CD14-positive monocyte (primary cell): Measurements from ENCODE around the gene ADAMTS3. TPM values are rescaled to one million over a fixed set of nuclear protein-coding genes. Genes with fewer than 3 reads are reported as not detected.

ENCODE experiments used
- DNase-seq, 3 donors: peaks; one replicate each; pipeline ENCODE4 v3.0.0-alpha.2; 2011 to 2022
- H2AFZ ChIP-seq: 2 replicates; pipeline ENCODE4 v1.6.0; 2012; ENCODE audit warnings: mild to moderate bottlenecking, low read depth, low read length, inconsistent platforms; ENCODE audit not compliant: insufficient read depth, poor library complexity, severe bottlenecking
- H3K27ac ChIP-seq, 2 donors: 1 replicate in 1 of 2; 2 replicates in 1 of 2; pipeline ENCODE4 v1.5.1; 2012 to 2013; ENCODE audit warnings: low read length in 2 of 2, control low read depth in 1 of 2, inconsistent platforms in 1 of 2, low read depth in 1 of 2, mild to moderate bottlenecking in 1 of 2
- H3K27me3 ChIP-seq, 2 donors: one replicate each; pipeline versions ENCODE4 v1.6.0 to v1.6.1; 2011 to 2013; ENCODE audit warnings: low read length in 2 of 2; ENCODE audit not compliant: control insufficient read depth in 2 of 2, insufficient read depth in 2 of 2
- H3K36me3 ChIP-seq, 2 donors: replicated peaks in 1 of 2; 1 replicate in 1 of 2; 2 replicates in 1 of 2; pipeline versions ENCODE4 v1.5.1 to v1.6.1; 2012 to 2013; ENCODE audit warnings: low read length in 2 of 2, control low read depth in 1 of 2, inconsistent platforms in 1 of 2, mild to moderate bottlenecking in 1 of 2; ENCODE audit not compliant: insufficient read depth in 2 of 2, control insufficient read depth in 1 of 2
- H3K4me1 ChIP-seq, 2 donors: 1 replicate in 1 of 2; 2 replicates in 1 of 2; pipeline versions ENCODE4 v1.5.1 to v1.6.1; 2012 to 2013; ENCODE audit warnings: low read length in 2 of 2, control low read depth in 1 of 2, inconsistent platforms in 1 of 2, mild to moderate bottlenecking in 1 of 2, moderate library complexity in 1 of 2; ENCODE audit not compliant: insufficient read depth in 2 of 2, control insufficient read depth in 1 of 2
- H3K4me2 ChIP-seq: replicated peaks from 2 replicates; pipeline ENCODE3; 2012; ENCODE audit warnings: low read length, moderate library complexity, mild to moderate bottlenecking; ENCODE audit not compliant: poor library complexity, severe bottlenecking; ENCODE audit errors: extremely low read depth
- H3K4me3 ChIP-seq, 3 experiments: fragments of 200-600 bp in 1 of 3; sonication (generic) in 1 of 3; replicated peaks in 1 of 3; 1 replicate in 2 of 3; 2 replicates in 1 of 3; pipeline ENCODE4 v1.5.1; 2011 to 2013; ENCODE audit warnings: low read length in 3 of 3, mild to moderate bottlenecking in 3 of 3, control low read depth in 2 of 3, low read depth in 2 of 3, inconsistent platforms in 1 of 3, moderate library complexity in 1 of 3
- H3K79me2 ChIP-seq: 2 replicates; pipeline ENCODE4 v1.6.0; 2012; ENCODE audit warnings: mild to moderate bottlenecking, control low read depth, inconsistent platforms, low read length, moderate library complexity; ENCODE audit not compliant: insufficient read depth
- H3K9ac ChIP-seq: 2 replicates; pipeline ENCODE4 v1.6.0; 2017; ENCODE audit warnings: low read length, mild to moderate bottlenecking; ENCODE audit not compliant: insufficient read depth, poor library complexity, severe bottlenecking
- H3K9me3 ChIP-seq, 2 donors: replicated peaks in 1 of 2; 1 replicate in 1 of 2; 2 replicates in 1 of 2; pipeline versions ENCODE4 v1.5.1 to v1.6.1; 2012 to 2013; ENCODE audit warnings: low read length in 2 of 2, control low read depth in 1 of 2; ENCODE audit not compliant: control insufficient read depth in 1 of 2, insufficient read depth in 1 of 2
- H4K20me1 ChIP-seq: 2 replicates; pipeline ENCODE4 v1.6.0; 2012; ENCODE audit warnings: mild to moderate bottlenecking, low read length, control low read depth, moderate library complexity; ENCODE audit not compliant: insufficient read depth
- H3K27ac Mint-ChIP-seq, 7 donors: one replicate each; pipeline ENCODE4 v1.8.0; 2020; ENCODE audit warnings: mild to moderate bottlenecking in 7 of 7, mixed read lengths in 7 of 7, moderate library complexity in 6 of 7, inconsistent platforms in 2 of 7
- H3K27me3 Mint-ChIP-seq, 3 donors: one replicate each; pipeline ENCODE4 v1.8.0; 2021 to 2022; ENCODE audit warnings: low read depth in 3 of 3, mild to moderate bottlenecking in 3 of 3, mixed read lengths in 3 of 3, moderate library complexity in 3 of 3, inconsistent platforms in 1 of 3
- H3K36me3 Mint-ChIP-seq, 2 donors: one replicate each; pipeline ENCODE4 v1.8.0; 2020; ENCODE audit warnings: mixed read lengths in 2 of 2, inconsistent platforms in 1 of 2, mild to moderate bottlenecking in 1 of 2
- H3K4me1 Mint-ChIP-seq: one replicate; pipeline ENCODE4 v1.8.0; 2020; ENCODE audit warnings: mild to moderate bottlenecking, mixed read lengths
- H3K4me3 Mint-ChIP-seq, 2 donors: one replicate each; pipeline ENCODE4 v1.8.0; 2020; ENCODE audit warnings: mild to moderate bottlenecking in 2 of 2, mixed read lengths in 2 of 2, moderate library complexity in 1 of 2
- H3K9me3 Mint-ChIP-seq, 7 donors: one replicate each; pipeline ENCODE4 v1.8.0; 2020 to 2022; ENCODE audit warnings: mixed read lengths in 7 of 7, mild to moderate bottlenecking in 6 of 7, moderate library complexity in 6 of 7, inconsistent platforms in 2 of 7
- CTCF ChIP-seq: fragments of 200-600 bp; IDR thresholded peaks from one replicate; pipeline ENCODE4 v1.8.0; 2022; ENCODE audit warnings: antibody characterized with exemption, mild to moderate bottlenecking
- WGBS: methylation state at CpG from one replicate; pipeline ENCODE4 v1.1.5; 2013; ENCODE audit warnings: missing lambda C conversion rate; ENCODE audit not compliant: insufficient coverage; 5-methylcytosine and 5-hydroxymethylcytosine counted together
- intact Hi-C, 2 donors: fragments of 100-400 bp; cut with micrococcal nuclease; formaldehyde crosslinking; loops; one replicate each; pipeline versions ENCODE4 v1.15.0 to v1.15.1; 2023
- polyA plus RNA-seq, 3 donors: library from polyadenylated mRNA; depleted of rRNA in 1 of 3; unstranded in 2 of 3; stranded (reverse) in 1 of 3; fragments of 300-500 nt in 2 of 3; fragments of >200 nt in 1 of 3; fragmentation: Illumina TruSeq in 2 of 3; gene quantifications; 1 replicate in 2 of 3; 2 replicates in 1 of 3; pipeline ENCODE4 v1.2.3, GENCODE V29; 2012 to 2021

ADAMTS3 gene
- polyA plus RNA-seq, 3 donors = not detected

DNA sequence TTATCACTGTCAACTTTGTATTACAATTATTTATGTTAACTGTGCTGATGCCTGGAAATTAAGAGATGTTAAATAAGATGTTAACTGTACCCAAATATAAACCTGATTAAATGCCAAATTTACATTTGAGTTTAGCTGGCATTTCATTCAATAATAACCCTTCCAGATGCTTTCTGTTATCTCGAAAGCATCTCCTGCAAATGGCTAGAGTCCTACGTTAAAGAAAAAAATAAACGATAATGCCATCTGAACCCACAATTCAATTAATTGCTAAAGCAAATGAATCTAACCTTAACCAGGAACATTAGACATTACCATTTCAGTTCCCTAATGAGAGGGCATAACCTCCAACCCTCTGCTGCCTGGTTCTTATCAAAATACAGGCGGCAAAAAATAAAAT, 145.0 kb downstream of the ADAMTS3 start:
- peaks cover 0 to 7% (median 3%) of the 10 kb centered on the region in 7 donors for H3K9me3 Mint-ChIP-seq
- Histone ChIP-seq H3K27me3 (no peaks in the 10 kb centered on the region), H3K36me3 (no peaks in the 10 kb centered on the region), H2AFZ (no peak overlapping the region), H3K9ac (no peak overlapping the region), H3K9me3 (no peaks in the 10 kb centered on the region), H3K79me2 (no peaks in the 10 kb centered on the region), H3K4me1 (no peaks in the 10 kb centered on the region), H3K27ac (no peak overlapping the region), H3K4me2 (no peak overlapping the region), H4K20me1 (no peaks in the 10 kb centered on the region), H3K4me3 (no peak overlapping the region)
- no peak for TF ChIP-seq CTCF
- DNase-seq = no peak
- H3K4me3 Mint-ChIP-seq = no peak overlapping the region
- H3K27me3 Mint-ChIP-seq = no peaks in the 10 kb centered on the region
- 79% methylated on average over 3 of the region's 4 CpGs for WGBS
- H3K36me3 Mint-ChIP-seq = no peaks in the 10 kb centered on the region
- H3K4me1 Mint-ChIP-seq = no peaks in the 10 kb centered on the region
- no peak overlapping the region for H3K27ac Mint-ChIP-seq
- intact Hi-C loops = no loop called here

DNA sequence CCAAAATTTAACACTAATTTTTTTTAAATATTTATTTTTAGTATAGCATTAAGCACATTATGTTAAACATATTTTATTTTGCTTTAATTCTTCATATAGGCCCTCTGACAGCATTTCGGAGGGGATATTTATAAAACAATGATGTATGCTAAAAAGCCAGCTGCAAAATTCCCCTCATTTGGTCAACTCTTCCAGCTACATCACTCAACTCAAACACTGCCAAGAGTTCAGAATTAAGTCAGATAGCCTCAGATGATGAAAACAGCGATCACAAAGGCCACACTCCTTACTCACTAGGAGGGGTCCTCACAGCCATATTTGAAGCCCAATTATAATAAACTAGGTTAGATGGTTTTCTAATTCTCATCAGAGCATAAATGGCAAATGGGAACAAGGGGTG, 146.6 kb downstream of the ADAMTS3 start:
- Histone ChIP-seq H3K36me3 (no peaks in the 10 kb centered on the region), H3K9me3 (no peaks in the 10 kb centered on the region), H3K4me2 (no peak overlapping the region), H4K20me1 (no peaks in the 10 kb centered on the region), H3K9ac (no peak overlapping the region), H2AFZ (no peak overlapping the region), H3K27ac (no peak overlapping the region), H3K79me2 (no peaks in the 10 kb centered on the region), H3K4me3 (no peak overlapping the region), H3K27me3 (no peaks in the 10 kb centered on the region), H3K4me1 (no peaks in the 10 kb centered on the region)
- Mint-ChIP-seq H3K36me3 (no peaks in the 10 kb centered on the region), H3K27me3 (no peaks in the 10 kb centered on the region), H3K4me3 (no peak overlapping the region), H3K9me3 (peaks cover 0 to 7% (median 2%) of the 10 kb centered on the region in 7 donors), H3K27ac (no peak overlapping the region), H3K4me1 (no peaks in the 10 kb centered on the region)
- no peak for DNase-seq
- TF ChIP-seq CTCF = no peak
- no CpG with 5 or more reads among the region's 2 CpGs for WGBS
- intact Hi-C loops = no loop called here
